ENCODE measurements around the gene FOXO1. TPM values are rescaled to one million over a fixed set of nuclear protein-coding genes. Genes with fewer than 3 reads are reported as not detected.

Gene FOXO1
- total RNA-seq, 4 donors from 2014 or later = 65.6 to 87.4 (median 78.5) TPM

GRCh38 chr13:40651866-40652587 is 14.4 kb downstream of the FOXO1 start:
- Histone ChIP-seq H3K9me3 (no peaks in the 10 kb centered on the region), H3K4me1 (peaks cover 70 to 94% (median 79%) of the 10 kb centered on the region in 4 donors), H3K27ac (replicated peaks in 1 of 4) (no peak overlapping the region), H3K4me3 (no peak overlapping the region), H3K27me3 (no peaks in the 10 kb centered on the region), H3K36me3 (no peaks in the 10 kb centered on the region)
- intact Hi-C loops (cut with DNase I) = no loop called here
- 95% methylated on average over 13 of the region's 14 CpGs for WGBS
- DNase-seq (ENCODE audit: extremely low spot score) = no peak
- TF ChIP-seq EP300 (IDR thresholded peaks at IDR 0.05) (no peak), CTCF (IDR thresholded peaks at IDR 0.05) (no peak), POLR2A (IDR thresholded peaks at IDR 0.05; ENCODE audit: low read depth) (no peak), POLR2AphosphoS5 (IDR thresholded peaks at IDR 0.05) (no peak)

GRCh38 chr13:40648841-40649240 is 17.6 kb downstream of the FOXO1 start:
- H3K4me3 ChIP-seq = no peak overlapping the region
- H3K9me3 ChIP-seq = no peaks in the 10 kb centered on the region
- DNase-seq (ENCODE audit: extremely low spot score) = no peak
- intact Hi-C loops (cut with DNase I) = no loop called here
- H3K4me1 ChIP-seq = peaks cover 77 to 95% (median 85%) of the 10 kb centered on the region in 4 donors
- H3K27me3 ChIP-seq = no peaks in the 10 kb centered on the region
- no peak overlapping the region for H3K27ac ChIP-seq (replicated peaks in 1 of 4)
- H3K36me3 ChIP-seq = no peaks in the 10 kb centered on the region
- 69% methylated on average over 3 of the region's 3 CpGs for WGBS
- TF ChIP-seq CTCF (IDR thresholded peaks at IDR 0.05) (no peak), EP300 (IDR thresholded peaks at IDR 0.05) (no peak), POLR2AphosphoS5 (IDR thresholded peaks at IDR 0.05) (no peak), POLR2A (IDR thresholded peaks at IDR 0.05; ENCODE audit: low read depth) (no peak)

GRCh38 chr13:40648040-40648439 is 18.4 kb downstream of the FOXO1 start:
- Histone ChIP-seq H3K27me3 (no peaks in the 10 kb centered on the region), H3K4me1 (peaks cover 72 to 88% (median 83%) of the 10 kb centered on the region in 4 donors), H3K27ac (replicated peaks in 1 of 4) (no peak overlapping the region), H3K4me3 (no peak overlapping the region), H3K36me3 (no peaks in the 10 kb centered on the region), H3K9me3 (no peaks in the 10 kb centered on the region)
- TF ChIP-seq POLR2A (IDR thresholded peaks at IDR 0.05; ENCODE audit: low read depth) = no peak
- intact Hi-C loops (cut with DNase I) = no loop called here
- WGBS = 54% methylated on average over 2 of the region's 2 CpGs
- DNase-seq (ENCODE audit: extremely low spot score) = no peak

- no peak for DNase-seq (ENCODE audit: extremely low spot score)
These were observed 21.4 kb downstream of the FOXO1 start for GRCh38 chr13:40644838-40645604.

More at GRCh38 chr13:40644838-40645604, 21.4 kb downstream of the FOXO1 start:
- intact Hi-C loops (cut with DNase I) = no loop called here
- 61% methylated on average over 3 of the region's 3 CpGs for WGBS
- Histone ChIP-seq H3K36me3 (no peaks in the 10 kb centered on the region), H3K27ac (replicated peaks in 1 of 4) (no peak overlapping the region), H3K9me3 (no peaks in the 10 kb centered on the region), H3K4me3 (no peak overlapping the region), H3K4me1 (peaks cover 65 to 93% (median 82%) of the 10 kb centered on the region in 4 donors), H3K27me3 (no peaks in the 10 kb centered on the region)
- TF ChIP-seq EP300 (IDR thresholded peaks at IDR 0.05) (no peak), POLR2A (IDR thresholded peaks at IDR 0.05; ENCODE audit: low read depth) (no peak), POLR2AphosphoS5 (IDR thresholded peaks at IDR 0.05) (no peak), CTCF (IDR thresholded peaks at IDR 0.05) (no peak)

Measured in esophagus muscularis mucosa (tissue), 4 donors.